Smooth muscle cell (in vitro differentiated cells): ENCODE data around the gene PCARE. TPM values are rescaled to one million over a fixed set of nuclear protein-coding genes. Genes with fewer than 3 reads are reported as not detected.

Source experiments
- DNase-seq: peaks from one replicate; lab custom pipeline; 2025; ENCODE audit not compliant: unreplicated experiment; lab: John Stamatoyannopoulos, UW
- H2AFZ ChIP-seq: fragments of 200-600 bp; sonication (generic); 2 replicates; pipeline ENCODE4 v1.6.0; 2016; ENCODE audit warnings: antibody characterized with exemption, low read depth, mild to moderate bottlenecking
- H3F3A ChIP-seq: fragments of 200-600 bp; sonication (generic); 2 replicates; pipeline ENCODE4 v1.6.0; 2017; ENCODE audit warnings: antibody characterized with exemption, low read depth
- H3K27ac ChIP-seq: fragments of 200-600 bp; sonication (generic); 2 replicates; pipeline ENCODE4 v1.5.1; 2016; ENCODE audit warnings: low read depth, mild to moderate bottlenecking
- H3K27me3 ChIP-seq: fragments of 200-600 bp; sonication (generic); 2 replicates; pipeline ENCODE4 v1.6.1; 2016; ENCODE audit warnings: low read depth, mild to moderate bottlenecking
- H3K36me3 ChIP-seq: fragments of 200-600 bp; sonication (generic); 2 replicates; pipeline ENCODE4 v1.5.1; 2016; ENCODE audit warnings: low read depth
- H3K4me1 ChIP-seq: fragments of 200-600 bp; sonication (generic); 2 replicates; pipeline ENCODE4 v1.5.1; 2016; ENCODE audit warnings: low read depth
- H3K4me2 ChIP-seq: fragments of 200-600 bp; sonication (generic); 2 replicates; pipeline ENCODE4 v1.6.0; 2016; ENCODE audit warnings: mild to moderate bottlenecking
- H3K4me3 ChIP-seq: fragments of 200-600 bp; sonication (generic); 2 replicates; pipeline ENCODE4 v1.5.1; 2016; ENCODE audit warnings: mild to moderate bottlenecking
- H3K79me2 ChIP-seq: fragments of 200-600 bp; sonication (generic); 2 replicates; pipeline ENCODE4 v1.6.0; 2016; ENCODE audit warnings: low read depth, mild to moderate bottlenecking
- H3K9ac ChIP-seq: fragments of 200-600 bp; sonication (generic); 2 replicates; pipeline ENCODE4 v1.6.0; 2016; ENCODE audit warnings: low read depth
- H3K9me3 ChIP-seq: fragments of 200-600 bp; sonication (generic); replicated peaks from 2 replicates; pipeline ENCODE4 v1.5.1; 2016; ENCODE audit warnings: low read depth
- H4K20me1 ChIP-seq: fragments of 200-600 bp; sonication (generic); 2 replicates; pipeline ENCODE4 v1.6.0; 2016; ENCODE audit warnings: low read depth
- WGBS: methylation state at CpG from one replicate; pipeline ENCODE4 v1.1.7; 2016; ENCODE audit warnings: low lambda C conversion rate; 5-methylcytosine and 5-hydroxymethylcytosine counted together
- polyA plus RNA-seq: library from polyadenylated mRNA; unstranded; fragments of >200 nt; fragmentation: Nextera tagmentation; extraction: Ambion mirVana; gene quantifications from 2 replicates; pipeline ENCODE4 v1.2.1, GENCODE V29; 2016
- total RNA-seq: library from RNA; depleted of rRNA; stranded (reverse); fragments of >200 nt; gene quantifications from 2 replicates; pipeline ENCODE4 v1.2.3, GENCODE V29; 2014
- TF ChIP-seq, protein P1 (sequence below): fragments of 200-600 bp; sonication (generic); IDR thresholded peaks from 2 replicates; pipeline ENCODE4 v1.5.1; 2017; ENCODE audit warnings: borderline replicate concordance, mild to moderate bottlenecking, antibody characterized with exemption; ENCODE audit not compliant: insufficient read depth, poor library complexity, severe bottlenecking

Gene PCARE
- total and polyA plus RNA-seq, 2 experiments from 2014 or later: not detected

DNA sequence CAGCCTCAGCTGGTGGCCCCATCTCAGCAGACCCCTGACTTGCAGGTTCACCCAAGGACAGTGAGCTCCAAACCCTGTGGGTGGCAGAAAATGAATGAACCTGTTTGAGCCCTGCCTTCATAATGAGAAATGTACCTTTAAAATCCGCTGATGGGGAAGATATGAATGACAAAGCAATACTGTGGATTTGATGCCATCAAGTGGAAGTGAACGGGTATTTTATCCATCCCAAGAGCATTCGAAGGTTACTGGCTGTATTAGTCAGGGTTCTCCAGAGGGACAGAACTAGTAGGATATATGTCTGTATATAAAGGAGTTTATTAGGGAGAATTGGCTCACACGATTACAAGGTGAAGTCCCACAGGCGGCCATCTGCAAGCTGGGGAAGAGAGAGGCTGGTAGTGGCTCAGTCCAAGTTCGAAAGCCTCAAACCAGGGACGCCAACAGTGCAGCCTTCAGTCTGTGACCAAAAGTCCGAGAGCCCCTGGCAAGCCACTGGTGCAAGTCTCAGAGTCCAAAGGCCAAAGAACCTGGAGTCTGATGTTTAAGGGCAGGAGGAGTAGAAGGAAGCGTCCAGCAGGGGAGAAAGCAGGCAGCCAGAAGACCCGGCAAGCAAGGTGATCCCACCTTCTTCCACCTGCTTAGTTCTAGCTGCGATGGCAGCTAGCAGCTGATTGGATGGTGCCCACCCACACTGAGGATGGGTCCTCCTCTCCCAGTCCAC, 61.1 kb downstream of the PCARE start:
- no peaks in the 10 kb centered on the region for H3K27me3 ChIP-seq
- no peak overlapping the region for H3K27ac ChIP-seq
- no peak overlapping the region for H3K9ac ChIP-seq
- H3K4me1 ChIP-seq: peaks cover 22% of the 10 kb centered on the region
- no peak overlapping the region for H3K4me3 ChIP-seq
- no peaks in the 10 kb centered on the region for H3K36me3 ChIP-seq
- H4K20me1 ChIP-seq: no peaks in the 10 kb centered on the region
- no peaks in the 10 kb centered on the region for H3K79me2 ChIP-seq
- no peaks in the 10 kb centered on the region for H3K9me3 ChIP-seq
- DNase-seq: no peak
- TF ChIP-seq, protein P1, sequence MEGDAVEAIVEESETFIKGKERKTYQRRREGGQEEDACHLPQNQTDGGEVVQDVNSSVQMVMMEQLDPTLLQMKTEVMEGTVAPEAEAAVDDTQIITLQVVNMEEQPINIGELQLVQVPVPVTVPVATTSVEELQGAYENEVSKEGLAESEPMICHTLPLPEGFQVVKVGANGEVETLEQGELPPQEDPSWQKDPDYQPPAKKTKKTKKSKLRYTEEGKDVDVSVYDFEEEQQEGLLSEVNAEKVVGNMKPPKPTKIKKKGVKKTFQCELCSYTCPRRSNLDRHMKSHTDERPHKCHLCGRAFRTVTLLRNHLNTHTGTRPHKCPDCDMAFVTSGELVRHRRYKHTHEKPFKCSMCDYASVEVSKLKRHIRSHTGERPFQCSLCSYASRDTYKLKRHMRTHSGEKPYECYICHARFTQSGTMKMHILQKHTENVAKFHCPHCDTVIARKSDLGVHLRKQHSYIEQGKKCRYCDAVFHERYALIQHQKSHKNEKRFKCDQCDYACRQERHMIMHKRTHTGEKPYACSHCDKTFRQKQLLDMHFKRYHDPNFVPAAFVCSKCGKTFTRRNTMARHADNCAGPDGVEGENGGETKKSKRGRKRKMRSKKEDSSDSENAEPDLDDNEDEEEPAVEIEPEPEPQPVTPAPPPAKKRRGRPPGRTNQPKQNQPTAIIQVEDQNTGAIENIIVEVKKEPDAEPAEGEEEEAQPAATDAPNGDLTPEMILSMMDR: no peak
- no peak overlapping the region for H3K4me2 ChIP-seq
- no peak overlapping the region for H2AFZ ChIP-seq
- H3F3A ChIP-seq: no peaks in the 10 kb centered on the region
- WGBS: 96% methylated on average over 11 of the region's 11 CpGs

DNA sequence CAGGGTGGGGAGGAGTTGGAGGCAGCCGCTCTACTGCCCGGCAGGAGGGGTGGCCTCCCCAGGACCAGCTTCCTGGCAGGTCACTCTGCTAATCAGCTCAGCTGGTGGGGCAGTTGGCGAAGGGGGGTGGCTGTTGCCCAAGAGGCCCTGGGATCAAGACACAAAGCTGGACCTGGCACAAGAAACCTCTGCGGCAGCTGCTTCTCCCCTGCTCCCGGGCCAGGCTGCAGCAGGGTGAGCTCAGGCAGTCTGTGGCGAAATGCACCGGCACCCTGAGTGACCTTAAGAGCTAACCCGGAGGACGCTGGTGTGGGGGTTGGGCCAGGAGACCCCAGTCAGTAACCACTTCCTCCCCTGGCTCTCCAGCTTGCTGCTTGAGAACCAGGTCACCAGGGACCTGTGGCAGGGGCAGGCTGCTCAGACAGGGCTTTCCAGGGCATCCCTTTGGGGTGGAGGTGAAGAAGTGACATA, 62.1 kb downstream of the PCARE start:
- 74% methylated on average over 9 of the region's 9 CpGs for WGBS
- Histone ChIP-seq H3K27ac (no peak overlapping the region), H3K36me3 (no peaks in the 10 kb centered on the region), H3F3A (no peaks in the 10 kb centered on the region), H4K20me1 (no peaks in the 10 kb centered on the region), H3K4me2 (peak overlapping the region; percentile 47), H3K4me1 (peaks cover 22% of the 10 kb centered on the region), H3K9me3 (no peaks in the 10 kb centered on the region), H3K4me3 (no peak overlapping the region), H2AFZ (no peak overlapping the region), H3K79me2 (no peaks in the 10 kb centered on the region), H3K27me3 (no peaks in the 10 kb centered on the region), H3K9ac (no peak overlapping the region)
- DNase-seq: no peak
- TF ChIP-seq, protein P1: no peak

Other genes with a start within 250 kb of the PCARE start
- gene TRMT61B, start 204.2 kb downstream of the PCARE start, total RNA-seq: 6.5 and 13.1 TPM in 2 replicates
- 8.5 and 9.7 TPM in 2 replicates for gene TRMT61B, start 204.2 kb downstream of the PCARE start, polyA plus RNA-seq
- gene WDR43, start 179.9 kb downstream of the PCARE start, total RNA-seq: 37.8 and 44.9 TPM in 2 replicates
- gene WDR43, start 179.9 kb downstream of the PCARE start, polyA plus RNA-seq: 12.5 and 27.5 TPM in 2 replicates
- 0.09 and 0.72 TPM in 2 replicates for gene TOGARAM2, start 93.2 kb downstream of the PCARE start, total RNA-seq
- 1.1 and 1.9 TPM in 2 replicates for gene TOGARAM2, start 93.2 kb downstream of the PCARE start, polyA plus RNA-seq
- gene CLIP4, start 40.9 kb upstream of the PCARE start, total RNA-seq: 18.9 and 27.1 TPM in 2 replicates
- gene CLIP4, start 40.9 kb upstream of the PCARE start, polyA plus RNA-seq: 5.7 and 12.5 TPM in 2 replicates